Activated CD8-positive, alpha-beta T cell treated with anti-CD3 and anti-CD28 coated beads for 36 hours (primary cell): Measurements from ENCODE around the gene LEFTY2. TPM values are rescaled to one million over a fixed set of nuclear protein-coding genes. Genes with fewer than 3 reads are reported as not detected.
"Not testable (repeated sequence)": the region's sequence is repeated elsewhere in the genome, so short reads cannot be mapped to it uniquely, and the experiment has no call there.

ENCODE experiments used
- ATAC-seq: fragments of 200-7000 bp; cut with Tn5 transposase; one replicate; pipeline ENCODE4 v1.10.0; 2021; ENCODE audit warnings: mild to moderate bottlenecking, moderate library complexity
- CTCF ChIA-PET: fragments of 350-600 bp; sonication (Branson Sonifier 250); formaldehyde crosslinking; loops from one replicate; lab custom pipeline; 2021; ENCODE audit warnings: antibody characterized with exemption; lab: Charles Lee
- POLR2A ChIA-PET: fragments of 350-600 bp; sonication (Branson Sonifier 250); formaldehyde crosslinking; loops from one replicate; lab custom pipeline; 2021; ENCODE audit warnings: antibody characterized with exemption; lab: Charles Lee
- DNase-seq: peaks from one replicate; pipeline ENCODE4 v3.0.0-alpha.2; 2020
- H3K27ac Mint-ChIP-seq: one replicate; pipeline ENCODE4 v1.8.0; 2021; ENCODE audit warnings: mild to moderate bottlenecking, mixed read lengths
- H3K27me3 Mint-ChIP-seq: one replicate; pipeline ENCODE4 v1.8.0; 2021; ENCODE audit warnings: mixed read lengths
- H3K36me3 Mint-ChIP-seq: one replicate; pipeline ENCODE4 v1.8.0; 2021; ENCODE audit warnings: low read depth, mixed read lengths
- H3K4me1 Mint-ChIP-seq: one replicate; pipeline ENCODE4 v1.8.0; 2021; ENCODE audit warnings: low read depth, mixed read lengths
- H3K4me3 Mint-ChIP-seq: one replicate; pipeline ENCODE4 v1.8.0; 2021; ENCODE audit warnings: mild to moderate bottlenecking, moderate library complexity, mixed read lengths
- H3K9me3 Mint-ChIP-seq: one replicate; pipeline ENCODE4 v1.8.0; 2021; ENCODE audit warnings: mixed read lengths
- intact Hi-C: fragments of 100-400 bp; cut with micrococcal nuclease; formaldehyde crosslinking; loops from one replicate; pipeline ENCODE4 v1.10.0; 2022
- total RNA-seq, 2 experiments: library from RNA; stranded (reverse); gene quantifications; one replicate each; pipeline ENCODE4 v1.2.3, GENCODE V29; 2021
- TF ChIP-seq, protein P1 (sequence below): fragments of 200-600 bp; IDR thresholded peaks from one replicate; pipeline ENCODE4 v1.8.0; 2022; ENCODE audit warnings: antibody characterized with exemption, mild to moderate bottlenecking

Gene LEFTY2
- total RNA-seq, 2 experiments from 2014 or later = not detected

DNA sequence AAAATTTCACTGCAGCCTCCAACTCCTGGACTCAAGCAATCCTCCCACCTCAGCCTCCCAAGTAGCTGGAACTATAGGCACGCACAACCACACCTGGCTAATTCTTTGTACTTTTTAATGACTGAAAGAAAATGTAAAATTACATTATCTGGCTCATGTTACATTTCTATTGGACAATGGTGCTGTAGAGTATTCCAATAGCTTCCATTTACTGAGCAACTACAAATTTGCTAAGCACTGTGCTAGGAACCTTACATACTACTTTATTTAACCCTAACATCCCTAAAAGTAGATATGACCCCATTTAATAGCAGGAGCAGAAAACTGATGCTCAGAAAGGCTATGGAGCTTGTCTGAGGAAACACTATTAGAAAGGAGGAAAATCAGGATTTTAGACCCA, 38.4 kb upstream of the LEFTY2 start:
- H3K4me1 Mint-ChIP-seq = peaks cover 11% of the 10 kb centered on the region
- no peaks in the 10 kb centered on the region for H3K27me3 Mint-ChIP-seq
- ATAC-seq = no peak
- H3K27ac Mint-ChIP-seq = no peak overlapping the region
- intact Hi-C loops = loop anchor here (5.0 to 10.0 kb wide), 2 partner anchors 202 to 425 kb away; partner anchors contain the start of gene SRP9
- POLR2A ChIA-PET = interaction anchor here (1.1 to 1.3 kb wide), 2 partner anchors 19 to 200 kb away, joined by 3 read pairs; no protein-coding TSS in a partner anchor
- no peak overlapping the region for H3K4me3 Mint-ChIP-seq
- TF ChIP-seq, protein P1, sequence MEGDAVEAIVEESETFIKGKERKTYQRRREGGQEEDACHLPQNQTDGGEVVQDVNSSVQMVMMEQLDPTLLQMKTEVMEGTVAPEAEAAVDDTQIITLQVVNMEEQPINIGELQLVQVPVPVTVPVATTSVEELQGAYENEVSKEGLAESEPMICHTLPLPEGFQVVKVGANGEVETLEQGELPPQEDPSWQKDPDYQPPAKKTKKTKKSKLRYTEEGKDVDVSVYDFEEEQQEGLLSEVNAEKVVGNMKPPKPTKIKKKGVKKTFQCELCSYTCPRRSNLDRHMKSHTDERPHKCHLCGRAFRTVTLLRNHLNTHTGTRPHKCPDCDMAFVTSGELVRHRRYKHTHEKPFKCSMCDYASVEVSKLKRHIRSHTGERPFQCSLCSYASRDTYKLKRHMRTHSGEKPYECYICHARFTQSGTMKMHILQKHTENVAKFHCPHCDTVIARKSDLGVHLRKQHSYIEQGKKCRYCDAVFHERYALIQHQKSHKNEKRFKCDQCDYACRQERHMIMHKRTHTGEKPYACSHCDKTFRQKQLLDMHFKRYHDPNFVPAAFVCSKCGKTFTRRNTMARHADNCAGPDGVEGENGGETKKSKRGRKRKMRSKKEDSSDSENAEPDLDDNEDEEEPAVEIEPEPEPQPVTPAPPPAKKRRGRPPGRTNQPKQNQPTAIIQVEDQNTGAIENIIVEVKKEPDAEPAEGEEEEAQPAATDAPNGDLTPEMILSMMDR = no peak
- no peak for DNase-seq
- CTCF ChIA-PET = interaction anchor here (1.0 to 2.9 kb wide), 5 partner anchors 12 to 504 kb away, joined by 3 to 16 read pairs (median 6); no protein-coding TSS in a partner anchor
- no peaks in the 10 kb centered on the region for H3K9me3 Mint-ChIP-seq
- H3K36me3 Mint-ChIP-seq = peaks cover 34% of the 10 kb centered on the region

DNA sequence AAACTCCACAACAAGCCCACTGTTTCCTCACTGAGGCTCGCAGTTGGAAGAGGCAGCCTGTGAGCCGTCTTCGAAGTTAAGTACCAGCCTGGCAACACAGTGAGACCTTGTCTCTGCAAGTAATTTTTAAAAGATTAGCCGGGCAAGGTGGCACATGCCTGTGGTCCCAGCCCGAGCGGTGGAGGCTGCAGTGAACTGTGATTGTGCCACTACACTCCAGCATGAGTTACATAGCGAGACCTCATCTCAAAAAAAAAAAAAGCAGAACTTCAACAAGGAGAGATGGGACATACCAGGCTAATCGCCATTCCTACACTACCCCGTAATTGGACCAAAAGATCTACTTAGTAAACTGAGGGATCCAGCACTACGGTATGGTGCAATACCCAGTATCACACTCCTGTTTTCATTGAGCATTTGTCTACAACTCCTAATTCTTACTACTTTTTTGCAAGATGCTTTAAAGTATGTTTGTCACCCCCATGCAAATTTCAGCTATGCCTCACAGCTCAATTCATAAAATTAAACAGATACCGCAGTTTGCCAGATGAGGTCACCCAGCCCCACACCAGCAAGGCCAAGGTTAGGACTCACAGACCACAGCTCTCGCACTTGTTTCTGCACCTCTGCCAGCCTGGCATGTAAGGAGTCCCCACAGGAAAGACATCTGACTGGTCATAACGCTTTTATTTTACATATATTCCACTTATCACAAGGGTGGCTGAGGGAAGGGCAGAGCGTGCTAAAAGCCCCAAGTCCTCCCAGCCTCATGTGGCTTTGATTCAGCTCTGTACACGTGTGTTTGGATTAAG, 37.1 kb upstream of the LEFTY2 start:
- peak overlapping the region; percentile 10 for H3K27ac Mint-ChIP-seq

DNA sequence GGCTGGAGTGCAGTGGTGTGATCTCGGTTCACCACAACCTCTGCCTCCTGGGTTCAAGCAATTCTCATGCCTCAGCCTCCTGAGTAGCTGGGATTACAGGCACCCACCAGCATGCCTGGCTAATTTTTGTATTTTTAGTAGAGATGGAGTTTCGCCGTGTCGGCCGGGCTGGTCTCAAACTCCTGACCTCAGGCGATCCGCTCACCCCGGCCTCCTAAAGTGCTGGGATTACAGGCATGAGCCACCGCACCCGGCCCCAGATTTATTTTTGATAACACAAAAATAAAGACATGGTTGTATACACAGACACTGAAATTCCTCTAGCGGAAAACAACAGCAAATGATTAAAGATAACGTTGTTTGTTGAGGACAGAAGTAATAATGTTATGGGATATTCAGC, 34.1 kb upstream of the LEFTY2 start:
- not testable (repeated sequence) for H3K27me3 Mint-ChIP-seq, H3K4me3 Mint-ChIP-seq, ATAC-seq, H3K9me3 Mint-ChIP-seq, H3K27ac Mint-ChIP-seq, DNase-seq, H3K4me1 Mint-ChIP-seq
- H3K36me3 Mint-ChIP-seq = peaks cover 15% of the 10 kb centered on the region
- intact Hi-C loops = loop anchor here (5.0 to 10.0 kb wide), 2 partner anchors 198 to 420 kb away; partner anchors contain the start of gene SRP9
- CTCF ChIA-PET = interaction anchor here (0.7 to 3.6 kb wide), 18 partner anchors 10 to 507 kb away, joined by 3 to 35 read pairs (median 4); partner anchors contain the start of gene SRP9
- POLR2A ChIA-PET = interaction anchor here (0.6 to 0.7 kb wide), 3 partner anchors 30 to 529 kb away, joined by 3 to 5 read pairs (median 3); no protein-coding TSS in a partner anchor

More for the DNA sequence above, 37.1 kb upstream of the LEFTY2 start:
- peaks cover 11% of the 10 kb centered on the region for H3K4me1 Mint-ChIP-seq
- H3K9me3 Mint-ChIP-seq = no peaks in the 10 kb centered on the region
- H3K36me3 Mint-ChIP-seq = peaks cover 29% of the 10 kb centered on the region
- TF ChIP-seq, protein P1 = no peak
- DNase-seq (no peak), ATAC-seq (no peak)
- no peaks in the 10 kb centered on the region for H3K27me3 Mint-ChIP-seq
- CTCF ChIA-PET = interaction anchor here (0.6 to 3.0 kb wide), 6 partner anchors 9 to 510 kb away, joined by 3 to 19 read pairs (median 8); no protein-coding TSS in a partner anchor
- intact Hi-C loops = loop anchor here (2.0 to 10.0 kb wide), 3 partner anchors 201 to 503 kb away; partner anchors contain the start of gene SRP9
- no peak overlapping the region for H3K4me3 Mint-ChIP-seq
- POLR2A ChIA-PET = interaction anchor here (0.6 to 1.3 kb wide), 4 partner anchors 21 to 516 kb away, joined by 3 read pairs; partner anchors contain the start of gene PYCR2

DNA sequence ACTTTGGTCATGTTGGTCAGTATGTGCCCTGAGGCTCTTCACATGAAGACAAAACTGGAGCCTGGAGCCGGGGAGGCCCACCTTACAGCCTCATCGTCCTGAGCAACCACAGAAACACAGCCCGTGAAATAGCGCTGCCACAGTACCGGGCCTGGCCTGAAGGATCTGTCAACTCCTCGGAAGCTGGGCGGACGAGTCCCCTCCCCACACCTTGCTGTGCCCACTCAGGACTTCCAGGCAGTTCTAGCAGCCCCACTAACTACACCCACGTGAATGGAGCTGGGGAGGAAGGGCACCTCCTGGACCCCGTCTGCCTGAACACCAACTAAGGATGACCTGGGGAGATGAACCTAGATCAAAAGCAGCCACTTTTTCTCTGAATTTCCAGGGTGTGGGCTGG, 33.4 kb upstream of the LEFTY2 start:
- TF ChIP-seq, protein P1 = no peak
- intact Hi-C loops = loop anchor here (10.0 kb wide), 1 partner anchor 420 kb away; no protein-coding TSS in a partner anchor
- Mint-ChIP-seq H3K27ac (no peak overlapping the region), H3K4me3 (no peak overlapping the region), H3K27me3 (no peaks in the 10 kb centered on the region), H3K9me3 (no peaks in the 10 kb centered on the region), H3K36me3 (peaks cover 10% of the 10 kb centered on the region), H3K4me1 (peaks cover 8% of the 10 kb centered on the region)
- no peak for DNase-seq
- ChIA-PET CTCF (interaction anchor here (1.1 to 3.6 kb wide), 9 partner anchors 13 to 499 kb away, joined by 3 to 35 read pairs (median 4); no protein-coding TSS in a partner anchor), POLR2A (interaction anchor here (0.7 kb wide), 2 partner anchors 136 to 528 kb away, joined by 3 read pairs; no protein-coding TSS in a partner anchor)
- no peak for ATAC-seq

DNA sequence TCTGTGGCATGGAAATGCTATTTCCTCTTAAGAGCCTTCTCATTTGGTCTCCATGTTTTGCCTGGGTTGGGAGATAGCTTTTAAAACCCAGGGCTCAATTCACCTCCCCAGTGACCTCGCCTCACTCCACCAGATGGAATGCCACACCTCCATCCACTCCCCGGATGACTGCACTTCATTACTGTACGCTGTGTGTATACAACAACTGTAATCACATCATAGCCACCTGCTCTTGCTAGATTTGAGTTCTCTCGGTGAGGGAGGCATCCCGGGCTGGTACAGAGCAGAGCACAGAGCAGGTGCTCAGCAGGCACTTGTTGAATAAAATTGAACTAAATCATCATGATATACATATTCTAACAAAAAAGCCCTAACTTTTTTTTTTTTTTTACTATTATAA, 32.1 kb upstream of the LEFTY2 start:
- intact Hi-C loops = loop anchor here (10.0 kb wide), 1 partner anchor 418 kb away; no protein-coding TSS in a partner anchor

More for the DNA sequence above, 32.1 kb upstream of the LEFTY2 start:
- ChIA-PET POLR2A (interaction anchor here (1.2 kb wide), 2 partner anchors 10 to 19 kb away, joined by 3 read pairs; no protein-coding TSS in a partner anchor), CTCF (interaction anchor here (0.9 to 3.6 kb wide), 6 partner anchors 11 to 498 kb away, joined by 3 to 35 read pairs (median 6); no protein-coding TSS in a partner anchor)
- H3K4me3 Mint-ChIP-seq = no peak overlapping the region
- no peaks in the 10 kb centered on the region for H3K27me3 Mint-ChIP-seq
- H3K9me3 Mint-ChIP-seq = no peaks in the 10 kb centered on the region
- TF ChIP-seq, protein P1 = no peak
- H3K27ac Mint-ChIP-seq = no peak overlapping the region
- H3K4me1 Mint-ChIP-seq = peaks cover 8% of the 10 kb centered on the region
- H3K36me3 Mint-ChIP-seq = peaks cover 6% of the 10 kb centered on the region
- DNase-seq (no peak), ATAC-seq (no peak)
